ENCODE measurements around the gene CDH4.

DNA sequence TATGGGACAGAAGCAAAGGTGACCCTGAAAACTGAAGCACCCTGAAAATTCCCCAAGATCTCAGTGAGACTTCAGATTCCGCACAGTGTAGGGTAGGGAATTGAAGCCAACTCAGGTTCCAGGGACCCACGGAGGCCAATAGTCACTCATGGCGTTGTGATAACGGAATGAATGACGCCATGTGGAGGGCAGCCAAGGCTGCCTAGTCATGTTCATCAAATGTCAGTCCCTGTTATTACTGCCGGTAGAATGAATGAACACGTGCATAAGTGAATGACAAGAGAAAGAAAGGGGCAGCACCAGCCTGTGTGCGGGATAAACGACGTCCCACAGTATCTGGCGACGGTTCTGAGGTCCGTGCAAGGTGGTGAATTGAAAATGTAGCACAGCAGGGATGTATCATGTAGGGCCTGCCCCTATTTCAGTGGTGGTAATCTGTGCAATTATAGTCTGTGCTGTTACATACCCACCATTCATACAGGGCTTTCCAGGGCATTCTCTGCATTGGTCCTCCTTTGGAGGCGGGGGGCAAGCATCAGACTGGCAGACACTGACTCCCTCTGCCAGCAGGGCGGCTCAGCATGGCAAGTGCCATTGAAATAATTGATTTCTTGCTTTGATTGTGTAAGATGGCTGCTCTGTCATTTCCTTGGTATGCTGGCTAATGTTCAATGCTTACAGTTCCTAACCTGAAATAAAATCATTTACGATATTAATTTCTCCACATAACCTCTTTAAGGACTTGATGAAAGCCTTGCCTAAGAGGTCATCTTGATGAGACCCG, 386.9 kb downstream of the CDH4 start:
- TF ChIP-seq CTCF (IDR thresholded peaks at IDR 0.05) (no peak), EZH2 (IDR thresholded peaks at IDR 0.05; ENCODE audit: borderline replicate concordance, insufficient read depth, low read depth, low read length, poor library complexity, severe bottlenecking) (no peak)

All from B cell (primary cell).